HCT116 (cell line): ENCODE measurements around the gene COL28A1.

Experiments used
- EZH2 ChIP-seq: fragments of 200-600 bp; sonication (generic); IDR thresholded peaks from 2 replicates; pipeline ENCODE4 v1.6.1; 2017; ENCODE audit warnings: antibody characterized with exemption, mixed run types
- SRF ChIP-seq: IDR thresholded peaks from 2 replicates; pipeline ENCODE4 v1.6.1; 2012; ENCODE audit warnings: low read depth
- TF ChIP-seq, protein P1 (sequence below), 3 experiments: fragments of 200-600 bp in 1 of 3; sonication (generic) in 1 of 3; IDR thresholded peaks in 2 of 3; conservative IDR thresholded peaks in 1 of 3; 2 replicates each; pipeline ENCODE4 v1.5.1; 2012 to 2017; ENCODE audit warnings: low read depth in 2 of 3, low read length in 2 of 3, antibody characterized with exemption in 1 of 3, borderline replicate concordance in 1 of 3, control low read depth in 1 of 3, mild to moderate bottlenecking in 1 of 3, mixed read lengths in 1 of 3, mixed run types in 1 of 3, moderate library complexity in 1 of 3; ENCODE audit not compliant: insufficient read depth in 1 of 3

DNA sequence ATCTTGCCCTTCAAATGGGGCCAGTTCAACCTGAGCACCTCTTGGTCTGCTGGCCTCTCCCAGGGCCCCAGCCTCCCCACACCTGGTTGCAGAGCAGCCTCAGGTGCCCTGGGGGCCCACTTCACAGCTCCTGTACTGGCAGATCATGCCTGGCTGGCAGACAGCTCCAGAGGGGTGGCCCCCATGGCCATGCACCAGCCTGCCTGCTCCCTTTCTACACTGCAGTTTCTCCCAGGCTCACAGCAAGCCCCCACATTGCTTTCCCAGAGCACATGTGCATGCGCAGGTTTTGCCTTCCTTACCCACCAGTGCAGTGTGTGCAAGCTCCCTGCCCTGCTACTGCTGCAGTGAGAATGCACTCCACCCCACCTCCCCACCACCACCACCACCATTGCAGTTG, 21.2 kb upstream of the COL28A1 start:
- no peak for TF ChIP-seq SRF
- TF ChIP-seq, protein P1, sequence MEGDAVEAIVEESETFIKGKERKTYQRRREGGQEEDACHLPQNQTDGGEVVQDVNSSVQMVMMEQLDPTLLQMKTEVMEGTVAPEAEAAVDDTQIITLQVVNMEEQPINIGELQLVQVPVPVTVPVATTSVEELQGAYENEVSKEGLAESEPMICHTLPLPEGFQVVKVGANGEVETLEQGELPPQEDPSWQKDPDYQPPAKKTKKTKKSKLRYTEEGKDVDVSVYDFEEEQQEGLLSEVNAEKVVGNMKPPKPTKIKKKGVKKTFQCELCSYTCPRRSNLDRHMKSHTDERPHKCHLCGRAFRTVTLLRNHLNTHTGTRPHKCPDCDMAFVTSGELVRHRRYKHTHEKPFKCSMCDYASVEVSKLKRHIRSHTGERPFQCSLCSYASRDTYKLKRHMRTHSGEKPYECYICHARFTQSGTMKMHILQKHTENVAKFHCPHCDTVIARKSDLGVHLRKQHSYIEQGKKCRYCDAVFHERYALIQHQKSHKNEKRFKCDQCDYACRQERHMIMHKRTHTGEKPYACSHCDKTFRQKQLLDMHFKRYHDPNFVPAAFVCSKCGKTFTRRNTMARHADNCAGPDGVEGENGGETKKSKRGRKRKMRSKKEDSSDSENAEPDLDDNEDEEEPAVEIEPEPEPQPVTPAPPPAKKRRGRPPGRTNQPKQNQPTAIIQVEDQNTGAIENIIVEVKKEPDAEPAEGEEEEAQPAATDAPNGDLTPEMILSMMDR (IDR thresholded peaks at IDR 0.05 in 2 of 3, conservative IDR thresholded peaks at IDR 0.05 in 1 of 3; ENCODE audit: borderline replicate concordance in 1 of 3, insufficient read depth in 1 of 3, low read depth in 2 of 3, low read length in 2 of 3): no peak
- TF ChIP-seq EZH2: no peak
